Transverse colon (tissue), 4 donors: ENCODE measurements around the gene RNU1-2. TPM values are rescaled to one million over a fixed set of nuclear protein-coding genes. Genes with fewer than 3 reads are reported as not detected.
A peak's percentile ranks its signal among the peaks of the same experiment; 100 is the strongest.
"Not testable (repeated sequence)": the region's sequence is repeated elsewhere in the genome, so short reads cannot be mapped to it uniquely, and the experiment has no call there.

Experiments used
- DNase-seq: peaks from one replicate; pipeline ENCODE4 v3.0.0-alpha.2; 2019
- H3K27ac ChIP-seq, 4 donors: fragments of 200-600 bp; sonication (generic); 2 replicates each; pipeline ENCODE4 v1.5.1; 2016 to 2018; ENCODE audit warnings: inconsistent platforms in 4 of 4
- H3K27me3 ChIP-seq: fragments of 200-600 bp; sonication (generic); 2 replicates; pipeline ENCODE4 v1.5.1; 2017; ENCODE audit warnings: inconsistent platforms
- H3K36me3 ChIP-seq, 4 donors: fragments of 200-600 bp; sonication (generic); 2 replicates each; pipeline ENCODE4 v1.5.1; 2017 to 2019; ENCODE audit warnings: inconsistent platforms in 4 of 4
- H3K4me1 ChIP-seq, 4 donors: fragments of 200-600 bp; sonication (generic); 2 replicates each; pipeline ENCODE4 v1.5.1; 2017 to 2020; ENCODE audit warnings: inconsistent platforms in 4 of 4
- H3K4me3 ChIP-seq, 4 donors: fragments of 200-600 bp; sonication (generic); 1 replicate in 1 of 4; 2 replicates in 3 of 4; pipeline versions ENCODE4 v1.5.1 to v1.6.1; 2017 to 2019; ENCODE audit warnings: inconsistent platforms in 4 of 4
- H3K9me3 ChIP-seq, 2 donors: fragments of 200-600 bp; sonication (generic); 2 replicates each; pipeline ENCODE4 v1.5.1; 2017 to 2019; ENCODE audit warnings: inconsistent platforms in 2 of 2
- POLR2A ChIP-seq: fragments of 450-650 bp; IDR thresholded peaks from one replicate; pipeline ENCODE4 v1.6.1; 2016; ENCODE audit warnings: antibody characterized with exemption, mild to moderate bottlenecking, moderate library complexity
- POLR2AphosphoS5 ChIP-seq, 3 donors: sonication (generic); formaldehyde crosslinking; IDR thresholded peaks; one replicate each; pipeline ENCODE4 v1.6.1; 2016; ENCODE audit warnings: antibody characterized with exemption in 3 of 3
- WGBS, 2 donors: methylation state at CpG; one replicate each; pipeline ENCODE4 v1.1.5; 2018; ENCODE audit warnings: low coverage in 1 of 2; 5-methylcytosine and 5-hydroxymethylcytosine counted together
- in situ Hi-C, 4 donors: fragments of 200-750 bp; cut with MboI; loops; one replicate each; pipeline versions ENCODE4 v1.15.0 to v1.15.1; 2017; ENCODE audit warnings: low sequenced_read_pairs in 3 of 4, low pct_ligation_motif_present in 1 of 4, low pct_unique_long_range_greater_than_20kb in 1 of 4
- intact Hi-C: fragments of 100-400 bp; cut with DNase I; formaldehyde crosslinking; loops from one replicate; pipeline ENCODE4 v1.15.1; 2023; ENCODE audit warnings: low total_unique reads
- total RNA-seq, 4 donors: library from RNA; depleted of rRNA; stranded (reverse); fragments of >200 nt; gene quantifications; one replicate each; pipeline ENCODE4 v1.1.0, GENCODE V29; 2016

RNU1-2 gene
- under 1 TPM in 3 of 4 donors, not detected in 1; under 0.01 TPM for total RNA-seq

GRCh38 chr1:16895598-16896315 lies at the start of gene RNU1-2:
Gene RNU1-2 (plus strand): TSS chr1:16895980.
- H3K36me3 ChIP-seq, intact Hi-C loops, in situ Hi-C loops, H3K27me3 ChIP-seq, H3K9me3 ChIP-seq: not testable (repeated sequence)
- 0 to 1% methylated on average over 8 to 31 of the region's 39 CpGs for whole genome bisulfite sequencing, 2 donors
- peak; percentile 93 for DNase-seq
- Histone ChIP-seq H3K27ac (peak within 1 kb of the TSS; percentile 86 to 93 (median 88)), H3K4me1 (peaks cover 0 to 12% (median 6%) of the 10 kb centered on the region in 4 donors), H3K4me3 (peak within 1 kb of the TSS in 2 of 4 donors; percentile 22 to 38)
- peak in 2 of 3 donors; percentile 2 to 95 for TF ChIP-seq POLR2AphosphoS5 (IDR thresholded peaks at IDR 0.05)
- peak; percentile 87 for TF ChIP-seq POLR2A

GRCh38 chr1:16856201-16856600 lies 39.6 kb upstream of the RNU1-2 start:
- not testable (repeated sequence) for H3K27ac ChIP-seq

GRCh38 chr1:16859167-16860041 lies 36.4 kb upstream of the RNU1-2 start:
- in situ Hi-C loops, H3K4me3 ChIP-seq, H3K4me1 ChIP-seq, intact Hi-C loops, H3K27me3 ChIP-seq, DNase-seq, H3K36me3 ChIP-seq, H3K9me3 ChIP-seq, H3K27ac ChIP-seq: not testable (repeated sequence)
- 73% methylated on average over 31 of the region's 46 CpGs; no CpG with 5 or more reads in 1 of the 2 donors for WGBS, 2 donors

More at GRCh38 chr1:16856201-16856600, 39.6 kb upstream of the RNU1-2 start:
- intact Hi-C loops, H3K9me3 ChIP-seq, H3K4me1 ChIP-seq, H3K36me3 ChIP-seq, in situ Hi-C loops, H3K27me3 ChIP-seq, H3K4me3 ChIP-seq, DNase-seq: not testable (repeated sequence)
- WGBS, 2 donors = 51% methylated on average over 2 of the region's 2 CpGs; no CpG with 5 or more reads in 1 of the 2 donors

GRCh38 chr1:16860048-16860447 lies 35.7 kb upstream of the RNU1-2 start:
- intact Hi-C loops, in situ Hi-C loops, H3K9me3 ChIP-seq, H3K27ac ChIP-seq, H3K27me3 ChIP-seq, H3K4me3 ChIP-seq, H3K36me3 ChIP-seq, H3K4me1 ChIP-seq, DNase-seq: not testable (repeated sequence)
- WGBS, 2 donors = 67 to 81% methylated on average over 5 to 9 of the region's 9 CpGs

GRCh38 chr1:16861832-16862245 lies 33.9 kb upstream of the RNU1-2 start:
- WGBS, 2 donors = 53 to 70% methylated on average over 6 to 12 of the region's 16 CpGs
- intact Hi-C loops, H3K27ac ChIP-seq: not testable (repeated sequence)

GRCh38 chr1:16862415-16862814 lies 33.4 kb upstream of the RNU1-2 start:
- in situ Hi-C loops, DNase-seq, H3K27me3 ChIP-seq, H3K27ac ChIP-seq, H3K4me3 ChIP-seq, intact Hi-C loops, H3K4me1 ChIP-seq, H3K9me3 ChIP-seq, H3K36me3 ChIP-seq: not testable (repeated sequence)
- WGBS, 2 donors = 97% methylated on average over 25 of the region's 25 CpGs; no CpG with 5 or more reads in 1 of the 2 donors

More at GRCh38 chr1:16861832-16862245, 33.9 kb upstream of the RNU1-2 start:
- in situ Hi-C loops, H3K36me3 ChIP-seq, H3K4me3 ChIP-seq, H3K4me1 ChIP-seq, DNase-seq, H3K27me3 ChIP-seq, H3K9me3 ChIP-seq: not testable (repeated sequence)

GRCh38 chr1:16863024-16863423 lies 32.8 kb upstream of the RNU1-2 start:
- 70 to 85% methylated on average over 5 to 6 of the region's 11 CpGs for WGBS, 2 donors
- in situ Hi-C loops = not testable (repeated sequence)

GRCh38 chr1:16866926-16867707 lies 28.7 kb upstream of the RNU1-2 start:
- H3K4me3 ChIP-seq, H3K4me1 ChIP-seq, H3K27ac ChIP-seq, in situ Hi-C loops, DNase-seq, H3K9me3 ChIP-seq, H3K36me3 ChIP-seq, intact Hi-C loops: not testable (repeated sequence)
- 13% methylated on average over 6 of the region's 6 CpGs; no CpG with 5 or more reads in 1 of the 2 donors for whole genome bisulfite sequencing, 2 donors
- peaks cover 19% of the 10 kb centered on the region for H3K27me3 ChIP-seq

More at GRCh38 chr1:16863024-16863423, 32.8 kb upstream of the RNU1-2 start:
- intact Hi-C loops, H3K27me3 ChIP-seq, DNase-seq, H3K4me3 ChIP-seq, H3K36me3 ChIP-seq, H3K9me3 ChIP-seq, H3K4me1 ChIP-seq, H3K27ac ChIP-seq: not testable (repeated sequence)

- H3K36me3 ChIP-seq, H3K9me3 ChIP-seq, H3K27ac ChIP-seq, DNase-seq, H3K4me1 ChIP-seq, in situ Hi-C loops, intact Hi-C loops, H3K4me3 ChIP-seq: not testable (repeated sequence)
- WGBS, 2 donors = 96% methylated on average over 5 of the region's 6 CpGs; no CpG with 5 or more reads in 1 of the 2 donors
- peaks cover 27% of the 10 kb centered on the region for H3K27me3 ChIP-seq
Measured at GRCh38 chr1:16868787-16869186, 27.0 kb upstream of the RNU1-2 start.
